ENCODE data around the gene HYAL4.

HYAL4 gene

GRCh38 chr7:123918309-123918708 lies 73.3 kb downstream of the HYAL4 start:
- DNase-seq = no peak

DNA sequence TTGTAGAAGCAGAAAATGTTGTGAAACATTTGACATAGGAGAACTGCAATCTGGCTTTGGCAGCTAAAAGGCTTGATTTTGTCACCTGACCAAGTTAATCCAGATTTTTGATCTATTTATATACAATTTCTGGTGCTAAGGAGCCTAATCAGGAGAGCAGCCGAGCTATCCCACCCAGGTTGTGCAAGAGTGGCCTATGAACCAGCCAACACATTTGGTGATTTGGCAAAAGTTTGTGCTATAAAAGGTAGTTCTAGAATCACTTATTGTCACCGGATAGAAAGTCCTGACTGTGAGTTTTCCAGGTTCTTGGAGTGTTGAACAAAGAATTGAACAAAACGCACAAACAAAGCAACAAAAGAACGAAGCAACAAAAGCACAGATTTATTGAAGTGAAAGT lies 78.6 kb downstream of the HYAL4 start:
- no peak for DNase-seq

- no peak for DNase-seq
Measured at GRCh38 chr7:123924941-123925340, 80.0 kb downstream of the HYAL4 start, which contains the start of gene SPAM1. TSS of gene SPAM1 (plus strand) at chr7:123925241. CDS start at chr7:123953571, 28,330 bp downstream.

All from activated CD8-positive, alpha-beta memory T cell treated with anti-CD3 and anti-CD28 coated beads, Interleukin-2, amount 50 U/mL, for 4 hours (primary cell).